ENCODE data around the gene CCL28. TPM values are rescaled to one million over a fixed set of nuclear protein-coding genes. Genes with fewer than 3 reads are reported as not detected.

Gene CCL28
- total RNA-seq, 4 donors from 2014 or later: 2.7 to 15.1 (median 7.2) TPM

GRCh38 chr5:43416803-43417394, 4.7 kb upstream of the CCL28 start:
- WGBS, 2 donors: 51 to 54% methylated on average over 3 of the region's 3 CpGs
- Histone ChIP-seq H3K27ac (no peak overlapping the region), H3K4me3 (no peak overlapping the region), H3K4me1 (no peaks in the 10 kb centered on the region), H3K36me3 (no peaks in the 10 kb centered on the region), H3K9me3 (no peaks in the 10 kb centered on the region), H3K27me3 (no peaks in the 10 kb centered on the region)
- TF ChIP-seq POLR2A (IDR thresholded peaks at IDR 0.05): no peak
- TF ChIP-seq EP300 (IDR thresholded peaks at IDR 0.05): no peak
- TF ChIP-seq CTCF (IDR thresholded peaks at IDR 0.05): no peak
- no peak for DNase-seq (ENCODE audit: low spot score in 2 of 2)

GRCh38 chr5:43415935-43416802, 4.0 kb upstream of the CCL28 start:
- TF ChIP-seq EP300 (IDR thresholded peaks at IDR 0.05) (no peak), POLR2A (IDR thresholded peaks at IDR 0.05) (no peak), CTCF (IDR thresholded peaks at IDR 0.05) (no peak)
- no peak overlapping the region for H3K27ac ChIP-seq
- 77 to 85% methylated on average over 3 of the region's 3 CpGs for WGBS, 2 donors

GRCh38 chr5:43413966-43414365, 1.8 kb upstream of the CCL28 start:
- Histone ChIP-seq H3K9me3 (no peaks in the 10 kb centered on the region), H3K4me1 (no peaks in the 10 kb centered on the region), H3K27me3 (no peaks in the 10 kb centered on the region), H3K4me3 (no peak overlapping the region), H3K36me3 (no peaks in the 10 kb centered on the region), H3K27ac (no peak overlapping the region)
- TF ChIP-seq CTCF (IDR thresholded peaks at IDR 0.05): no peak
- TF ChIP-seq EP300 (IDR thresholded peaks at IDR 0.05): no peak
- TF ChIP-seq POLR2A (IDR thresholded peaks at IDR 0.05): no peak
- no peak for DNase-seq (ENCODE audit: low spot score in 2 of 2)
- WGBS, 2 donors: 78 to 85% methylated on average over 2 of the region's 2 CpGs

More at GRCh38 chr5:43415935-43416802, 4.0 kb upstream of the CCL28 start:
- Histone ChIP-seq H3K9me3 (no peaks in the 10 kb centered on the region), H3K36me3 (no peaks in the 10 kb centered on the region), H3K4me1 (no peaks in the 10 kb centered on the region), H3K4me3 (no peak overlapping the region), H3K27me3 (no peaks in the 10 kb centered on the region)
- DNase-seq (ENCODE audit: low spot score in 2 of 2): no peak

GRCh38 chr5:43412644-43413043, 453 bp upstream of the CCL28 start:
- no peak for TF ChIP-seq CTCF (IDR thresholded peaks at IDR 0.05)
- no peak for TF ChIP-seq POLR2A (IDR thresholded peaks at IDR 0.05)
- TF ChIP-seq EP300 (IDR thresholded peaks at IDR 0.05): no peak
- H3K27ac ChIP-seq: no peak overlapping the region
- 88 to 92% methylated on average over 1 of the region's 1 CpG for WGBS, 2 donors
- no peak overlapping the region for H3K4me3 ChIP-seq
- no peak for DNase-seq (ENCODE audit: low spot score in 2 of 2)
- no peaks in the 10 kb centered on the region for H3K4me1 ChIP-seq
- no peaks in the 10 kb centered on the region for H3K9me3 ChIP-seq
- H3K36me3 ChIP-seq: no peaks in the 10 kb centered on the region
- no peaks in the 10 kb centered on the region for H3K27me3 ChIP-seq

GRCh38 chr5:43411495-43411894, 696 bp downstream of the CCL28 start:
- TF ChIP-seq EP300 (IDR thresholded peaks at IDR 0.05): no peak
- TF ChIP-seq CTCF (IDR thresholded peaks at IDR 0.05): no peak
- no peak for TF ChIP-seq POLR2A (IDR thresholded peaks at IDR 0.05)
- Histone ChIP-seq H3K4me1 (no peaks in the 10 kb centered on the region), H3K36me3 (no peaks in the 10 kb centered on the region), H3K4me3 (no peak overlapping the region), H3K27me3 (no peaks in the 10 kb centered on the region), H3K27ac (no peak overlapping the region), H3K9me3 (peaks cover 0 to 4% (median 0%) of the 10 kb centered on the region in 4 donors)
- DNase-seq (ENCODE audit: low spot score in 2 of 2): no peak
- 44 to 48% methylated on average over 3 of the region's 3 CpGs for WGBS, 2 donors
